Hypothalamus (tissue), 51 donors: ENCODE results near the gene CDC42.

Source experiments
- DNase-seq, 51 donors: peaks; one replicate each; lab custom pipeline; 2025; lab: John Stamatoyannopoulos, UW

CDC42 gene

DNA sequence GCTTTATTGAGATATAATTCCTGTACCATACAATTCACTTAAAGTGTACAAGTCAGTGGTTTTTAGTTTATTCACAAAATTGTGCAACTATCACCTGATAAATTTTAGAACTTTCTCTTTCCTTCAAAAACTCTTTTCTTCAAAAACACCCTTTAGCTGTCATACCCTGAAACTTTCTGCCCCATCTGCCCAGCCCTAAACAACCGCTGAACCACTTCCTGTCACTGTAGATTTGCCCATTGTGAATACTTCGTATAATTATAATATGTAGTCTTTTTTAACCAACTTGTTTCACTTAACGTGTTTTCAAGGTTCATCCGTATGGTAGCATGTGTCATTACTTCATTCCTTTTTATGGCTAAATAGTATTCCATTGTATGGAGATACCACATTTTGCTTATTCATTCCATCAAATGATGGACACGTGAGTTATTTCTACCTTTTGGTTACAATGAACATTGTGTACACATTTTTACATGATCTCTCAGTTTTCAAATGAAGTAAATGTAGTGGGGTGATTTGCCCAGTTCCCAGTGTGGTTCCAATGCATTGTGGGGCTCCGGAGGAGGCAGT lies 52.4 kb downstream of the CDC42 start:
- DNase-seq: no peak

DNA sequence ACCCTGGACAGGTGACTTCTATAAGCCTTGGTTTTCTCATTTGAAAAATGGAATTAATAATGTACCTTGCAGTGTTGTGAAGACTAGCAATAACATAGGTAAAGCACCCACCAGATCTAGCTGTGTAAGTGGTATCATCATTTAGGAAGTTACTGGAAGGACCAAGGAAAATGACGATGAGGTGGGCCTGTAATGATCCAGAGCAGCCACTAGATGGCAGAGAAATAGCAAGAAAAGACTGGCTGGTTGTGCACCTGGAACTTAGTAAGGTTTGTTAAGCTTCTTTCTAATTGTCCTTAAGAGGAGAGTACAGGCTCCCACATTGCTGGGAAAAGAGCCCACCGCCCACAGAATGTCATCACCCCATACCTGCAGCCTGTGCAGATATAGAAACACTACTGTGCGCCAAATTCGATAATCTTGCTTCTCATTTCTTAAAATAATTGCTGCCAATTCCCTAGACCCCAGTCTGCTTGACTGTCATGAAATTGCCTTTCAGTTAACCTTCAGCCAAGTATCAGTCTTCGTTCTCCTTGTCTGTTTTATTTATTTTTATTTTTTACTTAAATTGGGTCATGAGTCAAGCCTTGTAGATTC lies 53.2 kb downstream of the CDC42 start:
- DNase-seq: peak in 5 of 51 donors; percentile 13 to 41 (median 23)

DNA sequence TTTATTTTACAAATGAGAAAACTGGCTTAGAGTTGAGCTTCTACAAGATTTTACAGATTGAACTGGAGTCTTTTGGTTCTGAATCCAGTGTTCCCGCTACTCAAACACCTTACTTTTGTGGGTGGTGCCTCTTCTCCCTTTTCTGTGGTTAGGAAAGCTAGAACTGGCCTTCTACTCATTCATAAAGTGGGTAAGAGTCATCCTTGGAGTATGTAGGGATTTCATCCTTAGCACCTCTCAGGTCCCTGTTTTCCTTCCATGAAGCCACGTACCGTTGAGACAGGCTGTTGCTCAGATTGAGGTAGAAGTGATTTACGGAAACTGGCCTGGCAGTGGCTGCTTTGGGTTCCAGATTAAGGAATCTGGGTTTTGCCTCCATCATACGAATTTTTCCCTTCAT lies 54.6 kb downstream of the CDC42 start:
- DNase-seq: no peak

DNA sequence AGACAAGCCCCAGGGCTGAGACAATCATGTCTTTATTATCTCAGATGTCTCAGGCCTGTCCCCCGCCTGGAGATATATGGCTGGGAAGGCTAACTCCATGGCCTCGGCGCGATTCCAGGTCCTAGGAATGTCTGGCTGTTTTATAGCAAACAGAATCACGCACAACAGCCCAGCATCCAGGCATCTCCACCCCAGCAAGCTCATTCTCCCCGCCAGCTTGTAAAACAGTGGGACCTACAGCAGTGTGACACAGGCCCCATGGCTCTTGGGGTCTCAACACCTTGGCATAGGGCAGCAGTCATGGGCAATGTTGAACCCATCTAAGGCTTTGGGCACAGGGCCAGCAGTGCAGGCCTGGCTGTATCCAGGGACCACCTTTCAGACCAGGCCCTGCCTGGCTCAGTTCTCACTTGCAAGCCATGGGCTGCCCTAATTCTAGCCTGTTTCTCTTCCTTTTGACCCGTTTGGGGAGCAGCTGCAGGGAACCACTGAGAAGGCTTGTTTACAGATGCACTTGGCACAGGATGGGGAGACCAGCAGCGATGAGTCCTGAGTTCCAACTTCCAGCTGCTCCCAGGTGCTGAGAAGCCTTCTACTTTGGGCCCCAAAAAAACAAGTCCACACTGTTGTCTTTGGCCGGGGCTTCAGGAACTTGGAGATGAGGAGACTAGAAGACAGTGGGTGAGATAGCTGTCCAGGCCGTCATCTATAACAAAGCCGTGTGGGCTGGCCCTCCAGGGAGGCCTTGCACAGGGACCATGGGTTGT lies 56.0 kb downstream of the CDC42 start:
- no peak for DNase-seq

DNA sequence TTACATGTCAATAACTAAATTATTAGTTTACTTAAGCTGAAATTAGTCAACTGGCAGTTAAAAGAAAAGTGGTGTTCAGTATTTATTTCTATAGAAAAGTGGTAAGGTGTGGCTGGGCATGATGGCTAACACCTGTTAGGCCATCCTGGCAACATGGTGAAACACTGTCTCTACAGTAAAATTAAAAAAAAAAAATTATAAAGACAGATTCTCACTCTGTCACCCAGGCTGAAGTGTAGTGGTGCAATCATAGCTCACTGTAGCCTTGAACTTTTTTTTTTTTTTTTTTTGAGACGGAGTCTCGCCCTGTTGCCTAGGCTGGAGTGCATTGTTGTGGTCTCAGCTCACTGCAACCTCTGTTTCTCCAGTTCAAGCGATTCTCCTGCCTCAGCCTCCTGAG lies 57.5 kb downstream of the CDC42 start:
- no peak for DNase-seq

DNA sequence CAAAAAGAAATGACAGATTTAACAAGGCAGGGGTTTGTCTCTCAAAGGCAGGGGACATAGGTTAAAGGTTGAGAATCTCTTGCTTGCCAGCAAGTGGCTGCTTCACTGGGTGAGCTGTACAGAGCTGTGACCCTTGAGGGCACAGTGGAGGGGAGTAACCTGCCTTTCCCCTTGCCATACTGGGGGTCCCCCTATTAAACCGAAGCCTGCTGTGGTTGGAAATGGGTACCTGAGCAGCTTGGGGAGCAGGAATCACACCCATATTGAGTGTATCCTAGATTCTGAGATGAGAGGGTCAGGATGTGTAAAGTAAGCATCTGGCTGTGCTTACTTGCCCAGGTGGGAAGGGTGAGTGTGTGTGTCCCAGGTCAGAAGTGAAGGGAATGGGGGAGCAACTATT lies 58.6 kb downstream of the CDC42 start:
- no peak for DNase-seq

DNA sequence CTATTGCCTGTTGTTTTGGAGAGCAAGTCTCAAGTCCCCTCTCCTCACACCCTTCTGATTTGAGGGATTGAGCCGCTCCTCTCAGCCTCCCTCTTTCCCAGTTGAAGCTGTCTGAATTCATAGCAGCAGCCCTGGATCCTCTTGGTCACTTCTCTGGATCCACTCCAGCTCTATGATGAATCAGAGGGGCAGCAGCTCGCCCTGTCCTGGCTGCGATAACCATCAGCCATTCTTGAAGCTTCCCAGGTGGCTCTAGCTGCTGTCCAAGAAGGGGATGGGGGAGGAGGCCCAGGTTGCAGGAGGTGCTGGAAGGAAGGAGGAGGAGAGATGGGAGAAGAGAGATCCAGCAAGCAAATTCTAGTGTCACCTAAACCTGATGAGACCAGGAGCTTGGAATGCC lies 59.1 kb downstream of the CDC42 start:
- no peak for DNase-seq

DNA sequence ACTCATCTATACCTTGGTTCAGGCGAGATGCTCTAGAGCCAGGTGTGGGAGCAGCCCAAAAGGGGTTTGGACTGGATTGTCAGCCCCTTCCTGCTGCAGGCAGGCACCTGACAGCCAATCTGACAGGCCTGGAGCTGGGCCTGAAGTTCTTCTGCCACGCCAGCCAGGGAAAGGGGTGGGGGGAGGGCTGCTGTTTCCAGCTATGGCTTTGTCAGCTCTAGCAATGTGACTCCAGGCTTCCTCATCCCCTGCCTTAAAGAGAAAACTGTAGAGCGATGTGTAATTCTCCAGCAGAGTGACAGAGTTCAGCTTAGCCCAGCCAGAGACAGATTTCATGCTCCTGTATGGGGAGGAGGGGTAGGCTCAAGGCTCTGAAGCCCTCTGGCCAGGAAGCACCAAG lies 60.0 kb downstream of the CDC42 start:
- DNase-seq: peak in 2 of 51 donors; percentile 26 to 30

DNA sequence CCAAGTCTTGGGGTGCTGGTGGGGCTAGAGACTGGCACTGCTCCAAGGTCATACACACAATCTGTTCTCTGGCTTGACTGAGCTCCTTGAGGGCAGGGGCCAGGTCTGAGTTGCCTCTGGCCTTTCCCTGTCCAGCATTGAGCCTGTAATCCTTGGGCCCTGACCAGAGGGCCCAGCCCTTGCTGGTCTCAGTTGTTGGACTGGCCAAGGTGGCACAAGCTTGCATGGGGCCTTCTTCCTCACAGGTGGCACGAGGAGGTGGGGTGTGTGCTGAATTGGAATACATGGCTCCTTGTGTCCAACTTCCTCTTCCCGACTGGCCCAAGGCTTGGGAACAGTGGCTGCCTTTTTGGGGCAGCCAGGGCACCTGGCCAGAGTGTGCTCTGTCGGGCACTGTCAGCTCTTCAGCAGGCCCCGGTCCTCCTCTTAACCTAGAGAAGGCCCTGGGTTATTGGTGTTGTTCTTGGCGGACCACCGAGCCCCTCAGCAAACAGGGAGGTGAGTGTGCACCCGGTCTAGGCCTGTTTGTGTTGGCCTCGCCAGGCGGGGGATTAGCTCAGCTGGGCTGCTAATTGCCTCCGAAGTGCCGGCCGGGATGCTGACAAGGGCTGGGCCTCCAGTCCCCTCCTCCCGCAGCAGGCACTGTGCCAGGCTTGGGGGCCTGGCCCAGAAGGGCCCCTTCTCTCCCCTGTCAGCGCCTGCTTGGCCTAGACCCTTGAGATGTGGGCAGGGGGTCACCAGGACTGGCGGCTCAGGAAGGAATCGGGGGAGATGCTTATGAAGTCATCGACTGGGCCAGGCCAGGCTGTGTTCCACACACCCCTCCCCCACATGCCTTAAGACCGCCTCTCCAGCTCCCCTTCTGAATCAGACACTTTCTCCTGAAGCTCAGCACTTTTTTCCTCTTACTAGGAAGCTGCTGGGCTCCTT lies 61.8 kb downstream of the CDC42 start:
- peak in 12 of 51 donors; percentile 26 to 58 (median 40) for DNase-seq

DNA sequence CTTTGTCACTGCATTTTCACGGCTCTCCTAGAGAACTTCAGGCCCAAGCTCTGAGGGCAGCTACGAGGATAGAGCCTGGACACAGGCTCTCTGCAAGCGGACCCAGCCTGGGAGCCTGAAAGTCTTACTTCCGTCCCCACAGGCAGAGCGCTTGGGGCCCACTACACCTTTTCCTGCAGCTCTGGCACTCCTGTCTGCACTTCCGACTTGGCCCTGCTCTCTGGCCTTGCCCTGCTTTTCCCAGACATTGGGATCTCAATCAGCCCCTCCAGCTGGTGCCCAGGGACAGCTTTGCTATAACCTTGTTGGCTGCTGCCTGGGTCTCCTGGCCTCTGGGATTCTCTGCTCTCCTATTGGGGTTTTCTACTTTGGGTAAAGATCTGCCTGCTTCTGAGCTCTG lies 62.8 kb downstream of the CDC42 start:
- no peak for DNase-seq

DNA sequence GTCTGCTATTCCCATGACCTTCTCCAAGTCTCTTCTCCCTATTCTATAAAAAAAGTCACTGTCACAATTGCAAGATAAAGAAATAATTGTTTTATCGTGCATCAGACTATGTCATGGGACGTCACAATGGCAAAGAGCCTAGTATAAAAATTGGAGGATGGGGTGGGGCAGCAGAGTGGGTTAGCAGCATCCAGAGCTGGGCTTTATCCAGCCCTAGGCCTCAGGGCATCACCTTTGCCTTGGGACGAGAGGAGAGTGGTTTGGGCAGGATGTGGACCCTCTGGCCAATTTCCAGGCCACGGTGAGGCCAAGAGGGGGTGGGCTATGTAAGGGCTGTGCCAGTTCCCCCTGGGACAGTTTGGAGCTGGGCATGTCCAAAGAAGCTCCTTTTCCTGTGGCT lies 64.7 kb downstream of the CDC42 start:
- DNase-seq: peak in 8 of 51 donors; percentile 18 to 67 (median 34)

DNA sequence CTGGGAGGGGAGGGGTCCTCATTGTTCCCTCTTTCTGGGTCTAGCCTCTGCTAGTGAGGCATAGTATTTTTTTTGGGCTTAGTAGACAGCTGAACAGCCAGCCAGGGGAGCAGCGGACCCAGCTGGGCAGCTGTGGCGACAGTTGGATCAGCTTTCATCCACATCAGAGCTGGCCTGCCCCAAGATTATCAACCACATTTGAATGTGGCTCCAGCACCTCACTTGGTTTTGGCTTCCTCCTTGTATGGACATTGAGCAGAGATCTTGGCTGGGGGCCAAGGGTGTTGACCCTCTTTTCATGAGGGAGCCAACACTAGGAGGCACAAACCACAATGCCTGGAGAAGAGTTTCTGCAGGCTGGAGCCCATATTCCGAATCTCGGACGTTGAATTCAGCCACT lies 65.3 kb downstream of the CDC42 start:
- peak in 4 of 51 donors; percentile 17 to 38 (median 26) for DNase-seq

DNA sequence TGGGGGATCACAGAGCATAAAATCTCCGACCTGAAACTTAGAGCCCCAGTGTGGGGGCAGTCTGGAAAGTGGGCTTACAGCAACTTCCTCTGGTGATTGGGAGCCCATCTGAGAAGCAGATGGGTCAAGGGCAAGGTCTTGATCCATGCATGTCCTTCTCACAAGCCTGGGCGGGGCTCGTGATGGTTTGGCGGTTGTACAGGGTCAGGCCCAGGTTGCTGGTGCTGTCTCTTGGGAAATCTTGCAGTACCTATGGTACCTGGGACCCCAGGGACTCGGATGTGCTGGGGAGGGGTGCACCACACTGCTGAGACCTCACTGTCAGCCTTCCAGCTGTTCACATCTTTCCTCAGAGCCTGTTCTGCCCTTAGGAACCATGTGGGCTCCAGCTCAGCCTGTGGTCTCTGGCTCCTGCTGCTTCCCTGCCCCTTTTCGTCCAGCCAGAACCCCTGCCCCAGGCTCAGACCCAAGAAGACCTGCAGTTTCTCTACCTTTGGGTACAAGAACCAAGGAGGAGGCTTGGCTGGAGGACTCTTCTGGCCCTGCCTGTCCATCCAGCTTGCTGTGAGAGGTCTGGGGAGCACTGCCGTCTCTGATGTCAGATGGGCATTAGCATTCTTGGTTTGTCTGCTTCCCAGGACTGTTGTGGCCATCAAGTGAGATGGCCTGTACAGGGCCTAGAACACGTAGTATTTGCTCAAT lies 65.9 kb downstream of the CDC42 start:
- DNase-seq: no peak

DNA sequence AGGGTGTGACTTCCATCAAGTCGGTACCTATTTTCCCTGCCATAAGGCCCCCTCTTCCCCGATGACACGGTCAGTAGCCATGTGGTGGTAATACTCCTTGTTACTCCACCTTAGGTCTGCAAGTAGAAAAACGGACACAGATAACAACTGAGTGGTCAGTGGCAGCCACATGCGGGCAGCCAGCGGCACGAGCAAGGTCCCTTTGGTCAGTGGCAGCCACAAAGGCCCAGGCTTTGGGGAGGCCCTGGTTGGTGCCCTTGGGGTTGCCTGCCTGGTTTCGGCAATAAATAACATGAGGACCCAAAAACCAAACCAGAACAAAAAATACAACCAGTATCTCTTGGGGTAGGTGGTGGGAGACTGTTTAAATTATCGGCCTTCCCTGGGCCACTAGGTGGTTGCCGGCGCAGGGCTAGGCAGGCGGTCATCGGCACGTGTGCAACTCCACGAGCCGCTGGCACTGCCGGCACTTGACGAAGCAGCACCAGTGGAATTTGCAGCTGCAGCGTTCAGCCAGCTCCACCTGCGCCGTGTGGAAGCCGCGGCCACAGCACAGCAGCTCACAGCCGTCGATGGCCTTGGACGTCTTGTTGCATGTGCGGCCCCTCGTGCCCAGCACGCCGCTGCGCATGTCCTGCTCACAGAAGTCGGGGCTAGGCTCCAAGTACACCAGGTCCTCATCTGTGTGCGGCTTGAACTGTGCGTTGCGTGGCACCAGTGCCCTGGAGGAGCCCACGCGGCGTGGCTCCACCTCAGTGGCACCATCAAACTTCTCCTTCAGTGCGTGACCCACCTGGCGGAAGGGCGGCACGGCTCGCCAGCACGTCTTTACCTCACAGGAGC lies 67.3 kb downstream of the CDC42 start:
- no peak for DNase-seq

DNA sequence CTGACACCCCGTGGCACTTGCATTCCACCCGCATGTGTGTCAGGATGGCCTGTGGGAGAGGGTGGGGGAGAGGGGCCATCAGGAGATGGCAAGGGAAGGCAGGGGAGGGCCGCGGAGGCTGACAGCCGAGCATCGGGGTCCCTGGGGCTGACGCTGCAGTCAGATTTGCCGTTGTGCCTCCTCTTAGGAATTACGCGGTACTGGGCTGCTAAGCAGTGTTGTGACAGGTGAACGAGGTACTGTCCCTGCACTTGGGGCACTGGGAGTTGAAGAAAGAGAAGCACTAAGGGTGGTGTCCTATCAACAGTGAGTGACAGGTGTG lies 67.9 kb downstream of the CDC42 start:
- no peak for DNase-seq

DNA sequence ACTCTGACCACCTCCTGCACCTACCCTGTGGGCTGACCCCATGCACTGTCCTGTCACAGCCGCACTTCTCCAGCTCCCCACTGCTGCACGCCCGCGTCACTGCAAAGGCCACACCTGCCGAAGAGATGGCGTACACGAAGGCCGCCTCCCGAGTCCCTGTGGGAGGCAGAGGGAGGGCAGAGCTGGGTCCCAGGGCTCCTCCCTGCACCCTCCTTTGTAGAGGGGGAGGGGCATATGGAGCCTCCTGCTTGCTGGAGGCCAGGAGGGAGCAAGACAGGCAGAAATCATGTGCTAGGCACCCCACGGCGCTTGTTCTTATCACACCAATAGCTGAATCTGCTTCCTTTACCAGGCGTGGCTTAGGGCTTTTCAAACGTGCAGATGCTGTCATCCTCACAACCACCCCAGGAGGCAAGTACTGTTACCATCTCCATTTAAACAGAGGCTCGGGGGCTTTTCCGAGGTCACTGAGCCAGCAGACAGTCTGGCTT lies 69.0 kb downstream of the CDC42 start:
- DNase-seq: peak in 3 of 51 donors; percentile 32 to 52 (median 41)

DNA sequence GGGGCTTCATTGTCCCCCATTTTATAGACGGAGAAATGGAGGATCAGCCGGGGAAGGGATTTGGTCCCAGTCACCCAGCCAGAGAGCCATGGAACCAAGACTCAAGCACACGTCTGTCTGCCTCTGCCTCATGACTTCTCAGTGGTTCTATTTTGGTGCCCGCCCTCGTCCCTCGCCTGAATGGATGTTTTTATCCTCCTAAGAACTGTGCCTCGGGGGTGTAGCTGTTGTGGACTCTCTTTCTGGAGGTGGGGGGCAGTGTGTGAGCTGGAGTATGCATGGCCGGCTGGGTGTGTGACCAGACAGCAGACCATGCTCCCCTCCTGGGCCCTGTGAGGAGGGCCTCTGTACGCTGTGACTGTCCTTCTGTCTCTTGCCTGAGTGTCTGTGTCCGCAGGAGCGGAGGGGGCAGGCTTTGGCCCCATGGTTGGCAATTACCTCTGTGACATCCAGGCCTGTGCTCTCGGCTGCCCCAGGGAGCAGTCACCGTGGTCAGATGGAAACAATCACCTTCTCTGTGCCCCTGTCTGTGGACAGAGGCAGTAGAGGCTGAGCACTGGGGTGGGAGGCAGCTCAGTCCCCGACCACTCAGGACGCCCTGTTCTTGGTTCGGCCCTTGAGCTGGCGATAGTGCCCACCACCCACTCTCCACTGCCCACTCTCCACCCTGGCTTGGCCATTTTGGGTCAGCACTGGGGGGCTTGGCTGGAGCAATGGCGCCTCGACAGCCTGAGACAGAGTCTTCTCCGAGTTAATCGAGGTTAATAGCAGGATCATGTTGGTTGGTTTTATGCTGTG lies 70.0 kb downstream of the CDC42 start:
- DNase-seq: peak in 8 of 51 donors; percentile 10 to 64 (median 26)

DNA sequence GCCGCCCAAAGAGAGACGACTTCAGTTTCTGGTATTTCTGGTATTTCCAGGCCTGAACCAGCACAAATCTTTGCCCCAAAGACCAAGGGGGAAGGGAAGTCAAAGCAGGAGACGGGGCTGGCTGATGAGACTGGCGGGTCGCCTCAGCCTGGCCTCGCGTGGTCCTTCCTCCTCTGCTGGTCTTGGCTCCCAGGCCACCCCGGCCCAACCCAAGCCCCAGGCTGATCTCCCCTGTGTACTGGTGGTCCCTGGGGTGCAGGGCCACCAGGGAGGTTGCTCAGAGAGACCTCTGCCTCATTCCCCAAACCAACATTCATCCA lies 70.5 kb downstream of the CDC42 start:
- DNase-seq: no peak
